Peyer's patch (tissue), 4 donors: ENCODE data around the gene UBC.

Source experiments
- POLR2A ChIP-seq, 2 donors: fragments of 450-650 bp; IDR thresholded peaks; one replicate each; pipeline ENCODE4 v1.5.1; 2017; ENCODE audit warnings: antibody characterized with exemption in 2 of 2, mild to moderate bottlenecking in 2 of 2, moderate library complexity in 2 of 2
- TF ChIP-seq, protein P1 (sequence below), 6 experiments: fragments of 450-650 bp in 4 of 6; fragments of 200-600 bp in 2 of 6; sonication (generic) in 1 of 6; IDR thresholded peaks; one replicate each; pipeline ENCODE4 v1.5.1; 2017 to 2019; ENCODE audit warnings: antibody characterized with exemption in 6 of 6, mild to moderate bottlenecking in 3 of 6, moderate library complexity in 1 of 6

DNA sequence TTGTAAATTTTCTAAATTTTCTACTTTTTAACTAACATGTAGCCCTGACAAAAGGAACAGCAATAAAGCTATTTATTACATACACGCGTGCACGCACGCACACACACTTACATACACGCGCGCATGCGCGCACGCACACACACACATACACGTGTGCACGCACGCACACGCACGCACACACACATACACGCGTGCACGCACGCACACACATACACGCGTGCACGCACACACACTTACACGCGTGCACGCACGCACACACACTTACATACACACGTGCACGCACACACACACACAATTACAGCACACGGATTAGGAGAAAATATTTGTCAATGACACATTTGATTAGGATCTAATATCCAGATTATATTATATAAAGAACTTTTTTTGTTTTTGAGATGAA, 46.6 kb upstream of the UBC start:
- TF ChIP-seq, protein P1, sequence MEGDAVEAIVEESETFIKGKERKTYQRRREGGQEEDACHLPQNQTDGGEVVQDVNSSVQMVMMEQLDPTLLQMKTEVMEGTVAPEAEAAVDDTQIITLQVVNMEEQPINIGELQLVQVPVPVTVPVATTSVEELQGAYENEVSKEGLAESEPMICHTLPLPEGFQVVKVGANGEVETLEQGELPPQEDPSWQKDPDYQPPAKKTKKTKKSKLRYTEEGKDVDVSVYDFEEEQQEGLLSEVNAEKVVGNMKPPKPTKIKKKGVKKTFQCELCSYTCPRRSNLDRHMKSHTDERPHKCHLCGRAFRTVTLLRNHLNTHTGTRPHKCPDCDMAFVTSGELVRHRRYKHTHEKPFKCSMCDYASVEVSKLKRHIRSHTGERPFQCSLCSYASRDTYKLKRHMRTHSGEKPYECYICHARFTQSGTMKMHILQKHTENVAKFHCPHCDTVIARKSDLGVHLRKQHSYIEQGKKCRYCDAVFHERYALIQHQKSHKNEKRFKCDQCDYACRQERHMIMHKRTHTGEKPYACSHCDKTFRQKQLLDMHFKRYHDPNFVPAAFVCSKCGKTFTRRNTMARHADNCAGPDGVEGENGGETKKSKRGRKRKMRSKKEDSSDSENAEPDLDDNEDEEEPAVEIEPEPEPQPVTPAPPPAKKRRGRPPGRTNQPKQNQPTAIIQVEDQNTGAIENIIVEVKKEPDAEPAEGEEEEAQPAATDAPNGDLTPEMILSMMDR (IDR thresholded peaks at IDR 0.05) = no peak
- no peak for TF ChIP-seq POLR2A (IDR thresholded peaks at IDR 0.05)
